ENCODE results near the gene MAPK14. TPM values are rescaled to one million over a fixed set of nuclear protein-coding genes. Genes with fewer than 3 reads are reported as not detected.

Gene MAPK14
- total and polyA plus RNA-seq, 12 donors = 9.2 to 38.1 (median 29.3) TPM

GRCh38 chr6:36139431-36139830 is 111.8 kb downstream of the MAPK14 start:
- DNase-seq (no peak), ATAC-seq (no peak)
- Histone ChIP-seq H3K36me3 (peaks cover 0 to 46% (median 0%) of the 10 kb centered on the region in 9 donors), H3K27me3 (peaks cover 0 to 16% (median 0%) of the 10 kb centered on the region in 7 donors), H3K4me3 (no peak overlapping the region), H3K9me3 (no peaks in the 10 kb centered on the region), H3K4me1 (peaks cover 0 to 30% (median 6%) of the 10 kb centered on the region in 9 donors), H3K27ac (no peak overlapping the region)
- intact Hi-C loops (cut with DNase I) = loop anchor here in 1 of 10 donors (5.0 kb wide), 1 partner anchor 58 kb away; the partner anchor contains the start of gene BRPF3
- 62 to 66% methylated on average over 7 of the region's 7 CpGs for WGBS, 2 donors
- TF ChIP-seq CTCF (IDR thresholded peaks at IDR 0.05) = peak in 2 of 9 donors; percentile 6 to 19

GRCh38 chr6:36139991-36140710 is 112.5 kb downstream of the MAPK14 start:
- intact Hi-C loops (cut with DNase I) = loop anchor here in 1 of 10 donors (5.0 kb wide), 1 partner anchor 57 kb away; the partner anchor contains the start of gene BRPF3
- TF ChIP-seq CTCF (IDR thresholded peaks at IDR 0.05) = no peak
- Histone ChIP-seq H3K4me1 (peaks cover 0 to 30% (median 6%) of the 10 kb centered on the region in 9 donors), H3K27ac (no peak overlapping the region), H3K27me3 (peaks cover 0 to 11% (median 0%) of the 10 kb centered on the region in 7 donors), H3K4me3 (no peak overlapping the region), H3K36me3 (peaks cover 0 to 45% (median 0%) of the 10 kb centered on the region in 9 donors), H3K9me3 (no peaks in the 10 kb centered on the region)
- ATAC-seq (no peak), DNase-seq (no peak)
- WGBS, 2 donors = 48 to 53% methylated on average over 8 of the region's 8 CpGs

- whole genome bisulfite sequencing, 2 donors = 89 to 93% methylated on average over 4 of the region's 4 CpGs
- peaks cover 0 to 1% (median 0%) of the 10 kb centered on the region in 7 donors for H3K27me3 ChIP-seq
- no peak for TF ChIP-seq CTCF (IDR thresholded peaks at IDR 0.05)
- H3K4me1 ChIP-seq = peaks cover 0 to 30% (median 6%) of the 10 kb centered on the region in 9 donors
- DNase-seq (no peak), ATAC-seq (no peak)
- no peak overlapping the region for H3K27ac ChIP-seq
- intact Hi-C loops (cut with DNase I) = no loop called here
- H3K36me3 ChIP-seq = peaks cover 0 to 36% (median 0%) of the 10 kb centered on the region in 9 donors
- no peaks in the 10 kb centered on the region for H3K9me3 ChIP-seq
- no peak overlapping the region for H3K4me3 ChIP-seq
Measured at GRCh38 chr6:36141091-36141490, 113.5 kb downstream of the MAPK14 start.

GRCh38 chr6:36141961-36142360 is 114.4 kb downstream of the MAPK14 start:
- 98% methylated on average over 4 of the region's 4 CpGs for WGBS, 2 donors
- no peak for TF ChIP-seq CTCF (IDR thresholded peaks at IDR 0.05)
- no peak for DNase-seq
- no peak overlapping the region for H3K4me3 ChIP-seq
- intact Hi-C loops (cut with DNase I) = no loop called here
- H3K27ac ChIP-seq = no peak overlapping the region
- H3K36me3 ChIP-seq = peaks cover 0 to 27% (median 0%) of the 10 kb centered on the region in 9 donors
- H3K27me3 ChIP-seq = no peaks in the 10 kb centered on the region
- H3K4me1 ChIP-seq = peaks cover 0 to 38% (median 6%) of the 10 kb centered on the region in 9 donors
- H3K9me3 ChIP-seq = no peaks in the 10 kb centered on the region
- no peak for ATAC-seq
